Cardiac fibroblast (primary cell): ENCODE measurements around the gene DDC.

ENCODE experiments used
- DNase-seq, 2 donors: peaks; one replicate each; pipeline versions ENCODE4 v3.0.0 to v3.0.0-alpha.2; 2010; ENCODE audit warnings: low read depth in 2 of 2
- H3K4me3 ChIP-seq, 2 donors: replicated peaks in 1 of 2; 1 replicate in 1 of 2; 2 replicates in 1 of 2; pipeline ENCODE4 v1.5.1; 2011; ENCODE audit warnings: low read depth in 2 of 2, low read length in 2 of 2, mild to moderate bottlenecking in 2 of 2, moderate library complexity in 1 of 2
- TF ChIP-seq, protein P1 (sequence below): IDR thresholded peaks from one replicate; pipeline ENCODE4 v1.5.1; 2011; ENCODE audit warnings: low read depth, mild to moderate bottlenecking, low read length, inconsistent platforms

DDC gene

DNA sequence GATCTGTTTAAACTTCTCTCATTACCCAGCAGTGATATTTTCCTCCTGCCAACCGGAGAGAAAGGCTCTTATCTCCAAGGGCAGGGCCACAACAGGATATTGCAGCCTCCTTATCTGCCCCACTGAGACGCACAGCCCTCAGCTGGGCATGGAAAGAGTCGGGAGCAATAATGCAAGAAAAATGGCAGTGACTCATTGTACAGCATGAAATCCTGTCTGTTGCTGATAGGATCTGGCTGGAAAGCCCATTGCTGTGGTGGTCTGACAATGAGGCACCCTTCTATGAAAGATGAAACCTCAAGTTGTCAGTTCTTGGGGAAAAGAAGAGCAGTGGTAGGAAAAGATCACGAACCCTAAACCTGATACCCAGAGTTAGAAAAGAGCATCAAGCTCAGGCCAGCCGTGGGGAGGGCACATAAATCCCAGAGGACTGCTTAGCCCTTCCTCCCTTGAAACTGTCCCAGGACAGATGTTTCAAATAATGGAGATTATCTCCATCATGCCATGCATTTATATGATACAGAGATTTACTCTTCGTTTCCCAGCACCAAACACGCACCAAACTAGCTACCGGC is 68.0 kb downstream of the DDC start:
- peak; percentile 66 to 87 for DNase-seq
- H3K4me3 ChIP-seq: no peak overlapping the region
- TF ChIP-seq, protein P1, sequence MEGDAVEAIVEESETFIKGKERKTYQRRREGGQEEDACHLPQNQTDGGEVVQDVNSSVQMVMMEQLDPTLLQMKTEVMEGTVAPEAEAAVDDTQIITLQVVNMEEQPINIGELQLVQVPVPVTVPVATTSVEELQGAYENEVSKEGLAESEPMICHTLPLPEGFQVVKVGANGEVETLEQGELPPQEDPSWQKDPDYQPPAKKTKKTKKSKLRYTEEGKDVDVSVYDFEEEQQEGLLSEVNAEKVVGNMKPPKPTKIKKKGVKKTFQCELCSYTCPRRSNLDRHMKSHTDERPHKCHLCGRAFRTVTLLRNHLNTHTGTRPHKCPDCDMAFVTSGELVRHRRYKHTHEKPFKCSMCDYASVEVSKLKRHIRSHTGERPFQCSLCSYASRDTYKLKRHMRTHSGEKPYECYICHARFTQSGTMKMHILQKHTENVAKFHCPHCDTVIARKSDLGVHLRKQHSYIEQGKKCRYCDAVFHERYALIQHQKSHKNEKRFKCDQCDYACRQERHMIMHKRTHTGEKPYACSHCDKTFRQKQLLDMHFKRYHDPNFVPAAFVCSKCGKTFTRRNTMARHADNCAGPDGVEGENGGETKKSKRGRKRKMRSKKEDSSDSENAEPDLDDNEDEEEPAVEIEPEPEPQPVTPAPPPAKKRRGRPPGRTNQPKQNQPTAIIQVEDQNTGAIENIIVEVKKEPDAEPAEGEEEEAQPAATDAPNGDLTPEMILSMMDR: no peak

DNA sequence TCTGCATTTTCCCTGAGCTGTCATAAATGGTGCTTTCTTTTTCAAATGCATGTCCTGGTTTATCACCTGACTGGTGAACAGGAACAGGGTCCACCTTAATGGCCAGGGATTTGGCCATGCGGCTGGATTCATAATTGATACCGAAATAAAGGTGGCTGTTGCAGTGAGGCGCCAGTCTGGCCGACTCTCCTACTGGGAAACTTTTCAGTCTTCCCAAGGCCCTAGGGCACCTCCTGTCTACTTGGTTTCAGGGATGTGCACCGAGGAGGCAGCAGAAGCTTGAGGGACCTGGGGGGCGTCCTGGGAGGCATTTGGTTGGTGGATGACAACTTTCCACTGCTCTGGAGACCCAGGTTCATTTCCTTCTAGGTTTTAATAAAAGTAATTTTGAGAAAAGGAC is 68.6 kb downstream of the DDC start:
- no peak overlapping the region for H3K4me3 ChIP-seq
- TF ChIP-seq, protein P1: no peak
- no peak for DNase-seq

DNA sequence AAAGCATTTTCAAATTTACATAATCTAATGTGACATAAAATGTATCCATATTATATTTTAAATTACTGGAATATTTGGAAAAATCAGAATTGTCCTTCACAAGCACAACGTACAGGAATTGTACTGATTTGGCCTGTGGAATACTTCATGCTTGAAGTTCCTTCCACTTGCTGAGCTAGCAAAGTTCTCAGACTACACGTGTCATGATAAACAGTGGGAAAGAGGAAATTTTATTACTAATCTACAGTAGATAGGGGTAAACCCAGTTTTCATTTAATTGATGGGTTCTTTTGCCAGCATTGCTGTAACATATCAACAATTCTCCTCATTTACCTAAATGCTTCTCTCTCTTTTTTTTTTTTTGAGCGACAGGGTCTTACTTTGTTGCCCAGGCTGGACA is 69.5 kb downstream of the DDC start:
- DNase-seq: peak in 1 of 2 donors; percentile 29
- no peak overlapping the region for H3K4me3 ChIP-seq
- TF ChIP-seq, protein P1: no peak

DNA sequence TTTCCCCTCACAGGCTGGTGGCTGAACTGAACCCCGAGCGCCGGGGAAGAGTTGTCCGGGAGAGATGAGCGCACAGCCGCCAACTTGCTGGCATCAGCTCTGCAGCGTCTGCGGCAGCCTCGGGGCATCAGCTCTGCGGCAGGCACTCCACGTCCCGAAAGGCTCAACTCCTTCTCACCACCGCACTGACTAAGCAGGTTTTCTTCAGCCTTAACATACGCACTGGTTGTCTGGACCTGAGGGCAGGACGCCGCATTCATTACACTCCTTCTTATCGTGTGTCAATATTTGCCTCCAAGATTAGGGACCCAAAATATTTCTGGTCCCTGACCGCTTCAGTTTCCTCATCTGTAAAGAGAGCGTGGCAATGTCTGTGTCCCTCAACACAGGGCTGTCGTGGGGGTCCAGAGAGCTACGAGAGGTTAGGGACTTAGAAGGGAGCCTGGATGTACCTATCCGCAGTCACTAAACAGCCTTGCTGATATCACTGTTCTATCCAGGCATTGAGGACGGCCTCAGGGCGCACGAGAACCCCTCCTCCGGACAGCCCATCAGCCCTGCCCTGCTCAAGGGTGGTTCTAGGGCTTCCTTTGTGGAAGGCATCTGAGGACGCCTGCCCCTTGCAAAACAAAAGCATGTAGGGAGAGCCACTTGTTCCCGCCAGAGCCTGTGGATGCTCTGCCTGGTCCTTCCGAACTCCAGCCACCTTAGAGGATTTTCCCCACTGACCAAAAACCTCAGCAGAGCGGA is 72.3 kb downstream of the DDC start:
- no peak for DNase-seq
- TF ChIP-seq, protein P1: no peak
- no peak overlapping the region for H3K4me3 ChIP-seq

DNA sequence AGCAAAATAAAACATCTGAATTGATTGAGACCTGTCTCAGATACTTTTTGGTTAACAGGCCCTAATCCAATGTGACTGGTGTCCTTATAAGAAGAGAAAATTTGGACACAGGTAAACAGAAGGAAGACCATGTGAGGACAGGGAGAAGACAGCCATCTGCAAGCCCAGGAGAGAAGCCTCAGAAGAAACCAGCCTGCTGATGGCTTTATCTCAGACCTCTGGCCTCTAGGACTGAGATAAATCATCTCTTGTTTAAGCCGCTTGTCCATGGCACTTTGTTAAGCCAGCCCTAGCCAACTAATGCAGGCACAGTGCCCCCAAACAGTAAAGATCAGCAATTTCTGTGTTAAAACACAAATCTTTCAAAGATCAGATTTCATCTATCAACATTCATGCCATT is 73.3 kb downstream of the DDC start:
- TF ChIP-seq, protein P1: no peak
- H3K4me3 ChIP-seq: no peak overlapping the region
- no peak for DNase-seq

DNA sequence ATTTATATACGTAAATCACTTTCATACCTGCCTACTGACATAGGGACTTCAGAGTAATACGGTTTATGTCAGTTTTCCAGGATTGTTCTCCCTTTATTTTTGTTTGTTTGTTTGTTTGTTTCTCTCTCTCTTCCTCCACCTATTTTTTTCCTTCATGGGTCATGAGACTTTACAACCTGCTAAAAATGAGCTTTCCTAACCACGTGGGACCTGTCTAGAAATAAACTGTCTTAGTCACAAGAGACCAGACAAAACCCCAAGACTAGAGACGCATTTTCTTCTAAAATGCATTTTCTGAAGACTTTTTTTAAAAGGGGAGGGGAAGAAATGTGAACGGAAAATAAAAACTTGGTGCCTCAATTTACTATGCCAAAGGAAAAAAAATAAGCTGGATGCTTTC is 74.0 kb downstream of the DDC start:
- no peak overlapping the region for H3K4me3 ChIP-seq
- TF ChIP-seq, protein P1: no peak
- no peak for DNase-seq
